ENCODE results near the gene RLF. TPM values are rescaled to one million over a fixed set of nuclear protein-coding genes. Genes with fewer than 3 reads are reported as not detected.
A peak's percentile ranks its signal among the peaks of the same experiment; 100 is the strongest.

Gene RLF
- total RNA-seq, 4 donors from 2014 or later = 12.3 to 15.9 (median 15.0) TPM

GRCh38 chr1:40267767-40268187, 106.6 kb downstream of the RLF start:
- intact Hi-C loops (cut with DNase I; ENCODE audit: low total_unique reads) = no loop called here
- Histone ChIP-seq H3K36me3 (peaks cover 0 to 52% of the 10 kb centered on the region in 2 donors), H3K27ac (peak overlapping the region; percentile 70 to 85 (median 76)), H3K27me3 (no peaks in the 10 kb centered on the region), H3K9me3 (no peaks in the 10 kb centered on the region), H3K4me1 (peaks cover 11 to 34% of the 10 kb centered on the region in 2 donors), H3K4me3 (no peak overlapping the region)
- TF ChIP-seq POLR2A (IDR thresholded peaks at IDR 0.05) = no peak
- TF ChIP-seq CTCF (IDR thresholded peaks at IDR 0.05 in 4 of 5, conservative IDR thresholded peaks at IDR 0.05 in 1 of 5) = no peak
- in situ Hi-C loops (cut with MboI; ENCODE audit: low sequenced_read_pairs in 4 of 4) = no loop called here
- ATAC-seq (peak; percentile 88 to 93), DNase-seq (no peak)

DNA sequence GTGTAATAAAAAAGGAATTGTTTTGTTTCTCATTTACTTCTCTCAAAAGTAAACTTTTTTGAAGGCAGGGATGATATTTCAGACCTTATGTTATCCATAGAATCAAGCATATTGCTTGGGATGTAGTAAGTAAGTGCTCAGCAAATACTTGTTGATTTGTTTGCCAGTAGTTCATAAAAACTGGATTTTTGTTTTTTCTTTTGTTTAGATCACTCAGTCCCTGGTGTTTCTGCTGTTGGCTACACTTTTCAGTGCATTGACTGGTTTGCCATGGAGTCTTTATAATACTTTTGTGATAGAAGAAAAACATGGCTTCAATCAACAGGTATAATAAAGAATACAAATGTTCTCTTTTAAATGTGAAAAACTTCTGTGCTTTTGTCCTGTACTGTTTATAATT, 107.0 kb downstream of the RLF start:
- H3K4me3 ChIP-seq = no peak overlapping the region
- TF ChIP-seq POLR2A (IDR thresholded peaks at IDR 0.05) (no peak), CTCF (IDR thresholded peaks at IDR 0.05 in 4 of 5, conservative IDR thresholded peaks at IDR 0.05 in 1 of 5) (no peak)
- DNase-seq (no peak), ATAC-seq (no peak)
- H3K9me3 ChIP-seq = no peaks in the 10 kb centered on the region
- in situ Hi-C loops (cut with MboI; ENCODE audit: low sequenced_read_pairs in 4 of 4) (no loop called here), intact Hi-C loops (cut with DNase I; ENCODE audit: low total_unique reads) (no loop called here)
- H3K36me3 ChIP-seq = peaks cover 0 to 52% of the 10 kb centered on the region in 2 donors
- H3K4me1 ChIP-seq = peaks cover 11 to 30% of the 10 kb centered on the region in 2 donors
- H3K27me3 ChIP-seq = no peaks in the 10 kb centered on the region
- peak overlapping the region; percentile 70 to 85 (median 76) for H3K27ac ChIP-seq

- no peak for TF ChIP-seq POLR2A (IDR thresholded peaks at IDR 0.05)
- TF ChIP-seq CTCF (IDR thresholded peaks at IDR 0.05 in 4 of 5, conservative IDR thresholded peaks at IDR 0.05 in 1 of 5) = no peak
- H3K27ac ChIP-seq = peak overlapping the region in 1 of 4 donors; percentile 5
Measured at GRCh38 chr1:40270152-40270834, 109.1 kb downstream of the RLF start.

GRCh38 chr1:40272653-40273213, 111.5 kb downstream of the RLF start:
- ATAC-seq (no peak), DNase-seq (no peak)
- H3K27ac ChIP-seq = no peak overlapping the region
- H3K36me3 ChIP-seq = peaks cover 0 to 58% of the 10 kb centered on the region in 2 donors
- in situ Hi-C loops (cut with MboI; ENCODE audit: low sequenced_read_pairs in 4 of 4) (no loop called here), intact Hi-C loops (cut with DNase I; ENCODE audit: low total_unique reads) (no loop called here)
- peaks cover 0 to 19% of the 10 kb centered on the region in 2 donors for H3K4me1 ChIP-seq
- TF ChIP-seq CTCF (IDR thresholded peaks at IDR 0.05 in 4 of 5, conservative IDR thresholded peaks at IDR 0.05 in 1 of 5) = no peak
- no peak for TF ChIP-seq POLR2A (IDR thresholded peaks at IDR 0.05)
- no peaks in the 10 kb centered on the region for H3K27me3 ChIP-seq
- no peaks in the 10 kb centered on the region for H3K9me3 ChIP-seq
- H3K4me3 ChIP-seq = no peak overlapping the region

More at GRCh38 chr1:40270152-40270834, 109.1 kb downstream of the RLF start:
- H3K9me3 ChIP-seq = no peaks in the 10 kb centered on the region
- no peaks in the 10 kb centered on the region for H3K27me3 ChIP-seq
- H3K36me3 ChIP-seq = peaks cover 0 to 53% of the 10 kb centered on the region in 2 donors
- peaks cover 0 to 28% of the 10 kb centered on the region in 2 donors for H3K4me1 ChIP-seq
- no peak overlapping the region for H3K4me3 ChIP-seq
- intact Hi-C loops (cut with DNase I; ENCODE audit: low total_unique reads) = no loop called here
- in situ Hi-C loops (cut with MboI; ENCODE audit: low sequenced_read_pairs in 4 of 4) = no loop called here
- ATAC-seq (no peak), DNase-seq (no peak)
